HG03159 (cell line): ENCODE measurements around the gene SCGB1C1.
"Not testable (repeated sequence)": the region's sequence is repeated elsewhere in the genome, so short reads cannot be mapped to it uniquely, and the experiment has no call there.

Experiments used
- ATAC-seq: cut with Tn5 transposase; IDR thresholded peaks from one replicate; pipeline ENCODE4 v1.9.1; 2021; ENCODE audit warnings: mild to moderate bottlenecking, moderate library complexity; ENCODE audit not compliant: unreplicated experiment

SCGB1C1 gene

GRCh38 chr11:236774-237767 is 44.2 kb downstream of the SCGB1C1 start, which contains the start of gene PSMD13:
Gene PSMD13, plus strand, starts transcription at chr11:236976. Its CDS starts 74 bp downstream, at chr11:237050.
- peak; percentile 79 for ATAC-seq

GRCh38 chr11:238346-238745 is 45.5 kb downstream of the SCGB1C1 start:
- ATAC-seq, result not testable (repeated sequence)

GRCh38 chr11:240315-240714 is 47.4 kb downstream of the SCGB1C1 start:
- no peak for ATAC-seq

- no peak for ATAC-seq
Observed at GRCh38 chr11:241634-242033, 48.8 kb downstream of the SCGB1C1 start.
